ENCODE data around the gene FLYWCH1.

GRCh38 chr16:2925951-2926649 is 14.4 kb downstream of the FLYWCH1 start:
- TF ChIP-seq CTCF (IDR thresholded peaks at IDR 0.05; ENCODE audit: borderline replicate concordance, extremely low read depth, low read length, poor library complexity, severe bottlenecking), result no peak
- no peak for TF ChIP-seq EZH2 (IDR thresholded peaks at IDR 0.05; ENCODE audit: borderline replicate concordance, low read depth, low read length, severe bottlenecking)

All from DND-41 (cell line).